ENCODE measurements around the gene DMRTB1. TPM values are rescaled to one million over a fixed set of nuclear protein-coding genes. Genes with fewer than 3 reads are reported as not detected.

The DMRTB1 gene
- total RNA-seq, 1 donor from 2014 or later: not detected

- Mint-ChIP-seq H3K4me1 (ENCODE audit: unreplicated experiment) (peaks cover 55% of the 10 kb centered on the region), H3K27me3 (ENCODE audit: unreplicated experiment) (peaks cover 13% of the 10 kb centered on the region), H3K36me3 (ENCODE audit: unreplicated experiment) (no peaks in the 10 kb centered on the region), H3K27ac (ENCODE audit: unreplicated experiment) (peak overlapping the region; percentile 75), H3K4me3 (ENCODE audit: unreplicated experiment) (peak overlapping the region; percentile 18), H3K9me3 (ENCODE audit: unreplicated experiment) (no peaks in the 10 kb centered on the region)
- TF ChIP-seq, protein P1, sequence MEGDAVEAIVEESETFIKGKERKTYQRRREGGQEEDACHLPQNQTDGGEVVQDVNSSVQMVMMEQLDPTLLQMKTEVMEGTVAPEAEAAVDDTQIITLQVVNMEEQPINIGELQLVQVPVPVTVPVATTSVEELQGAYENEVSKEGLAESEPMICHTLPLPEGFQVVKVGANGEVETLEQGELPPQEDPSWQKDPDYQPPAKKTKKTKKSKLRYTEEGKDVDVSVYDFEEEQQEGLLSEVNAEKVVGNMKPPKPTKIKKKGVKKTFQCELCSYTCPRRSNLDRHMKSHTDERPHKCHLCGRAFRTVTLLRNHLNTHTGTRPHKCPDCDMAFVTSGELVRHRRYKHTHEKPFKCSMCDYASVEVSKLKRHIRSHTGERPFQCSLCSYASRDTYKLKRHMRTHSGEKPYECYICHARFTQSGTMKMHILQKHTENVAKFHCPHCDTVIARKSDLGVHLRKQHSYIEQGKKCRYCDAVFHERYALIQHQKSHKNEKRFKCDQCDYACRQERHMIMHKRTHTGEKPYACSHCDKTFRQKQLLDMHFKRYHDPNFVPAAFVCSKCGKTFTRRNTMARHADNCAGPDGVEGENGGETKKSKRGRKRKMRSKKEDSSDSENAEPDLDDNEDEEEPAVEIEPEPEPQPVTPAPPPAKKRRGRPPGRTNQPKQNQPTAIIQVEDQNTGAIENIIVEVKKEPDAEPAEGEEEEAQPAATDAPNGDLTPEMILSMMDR (IDR thresholded peaks at IDR 0.05): no peak
- DNase-seq (ENCODE audit: extremely low spot score, unreplicated experiment): peak; percentile 76
Observed at GRCh38 chr1:53412285-53413174, 46.7 kb upstream of the DMRTB1 start.

- Mint-ChIP-seq H3K27ac (ENCODE audit: unreplicated experiment) (peak overlapping the region; percentile 75), H3K4me3 (ENCODE audit: unreplicated experiment) (peak overlapping the region; percentile 18), H3K27me3 (ENCODE audit: unreplicated experiment) (peaks cover 7% of the 10 kb centered on the region), H3K4me1 (ENCODE audit: unreplicated experiment) (peaks cover 55% of the 10 kb centered on the region), H3K36me3 (ENCODE audit: unreplicated experiment) (no peaks in the 10 kb centered on the region), H3K9me3 (ENCODE audit: unreplicated experiment) (no peaks in the 10 kb centered on the region)
- DNase-seq (ENCODE audit: extremely low spot score, unreplicated experiment): no peak
- TF ChIP-seq, protein P1 (IDR thresholded peaks at IDR 0.05): no peak
Observed at GRCh38 chr1:53413175-53414001, 45.8 kb upstream of the DMRTB1 start.

DNA sequence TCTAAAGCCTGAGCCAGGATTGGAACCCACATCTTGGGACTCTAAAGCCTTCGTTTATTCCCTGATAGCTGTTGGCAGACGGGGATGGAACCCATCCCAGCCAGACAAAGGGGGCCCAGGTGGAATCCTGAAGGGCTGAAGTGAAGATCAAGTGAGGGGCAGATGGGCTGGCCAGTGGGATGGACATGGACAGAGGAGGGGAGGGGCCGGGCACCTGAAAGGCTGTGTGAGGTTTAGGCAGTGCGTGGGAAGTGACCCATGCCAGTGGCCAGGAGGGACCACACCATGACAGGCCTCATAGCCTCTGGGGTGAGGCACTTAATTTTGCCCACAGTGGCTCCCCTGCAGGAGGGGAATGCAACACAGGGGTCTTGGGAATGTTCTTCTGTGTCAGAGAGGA is 44.6 kb upstream of the DMRTB1 start:
- no peak overlapping the region for H3K4me3 Mint-ChIP-seq (ENCODE audit: unreplicated experiment)
- H3K4me1 Mint-ChIP-seq (ENCODE audit: unreplicated experiment): peaks cover 52% of the 10 kb centered on the region
- TF ChIP-seq, protein P1 (IDR thresholded peaks at IDR 0.05): no peak
- H3K27ac Mint-ChIP-seq (ENCODE audit: unreplicated experiment): no peak overlapping the region
- no peaks in the 10 kb centered on the region for H3K36me3 Mint-ChIP-seq (ENCODE audit: unreplicated experiment)
- no peak for DNase-seq (ENCODE audit: extremely low spot score, unreplicated experiment)
- H3K9me3 Mint-ChIP-seq (ENCODE audit: unreplicated experiment): no peaks in the 10 kb centered on the region
- H3K27me3 Mint-ChIP-seq (ENCODE audit: unreplicated experiment): peaks cover 16% of the 10 kb centered on the region

DNA sequence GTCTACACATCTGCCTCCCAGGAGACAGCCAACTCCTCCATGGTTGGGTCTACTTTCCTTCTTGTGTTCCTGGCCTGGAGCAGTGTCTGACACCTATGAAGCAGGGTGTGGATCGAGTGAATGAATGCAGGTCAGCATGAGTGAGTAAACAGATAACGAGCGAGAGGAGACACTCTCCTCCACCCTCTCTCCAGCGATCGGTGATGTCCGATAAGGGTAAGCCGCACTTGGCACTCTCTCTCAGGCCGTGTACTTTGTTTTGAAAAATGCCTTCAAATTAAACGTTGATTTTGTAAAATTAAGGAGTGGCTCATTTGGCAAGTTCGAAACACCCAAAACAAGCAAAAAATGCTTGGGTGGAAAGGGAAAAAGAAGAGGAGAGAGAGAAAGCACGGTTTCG is 43.8 kb upstream of the DMRTB1 start:
- no peaks in the 10 kb centered on the region for H3K9me3 Mint-ChIP-seq (ENCODE audit: unreplicated experiment)
- TF ChIP-seq, protein P1 (IDR thresholded peaks at IDR 0.05): no peak
- peaks cover 19% of the 10 kb centered on the region for H3K27me3 Mint-ChIP-seq (ENCODE audit: unreplicated experiment)
- H3K27ac Mint-ChIP-seq (ENCODE audit: unreplicated experiment): no peak overlapping the region
- no peak overlapping the region for H3K4me3 Mint-ChIP-seq (ENCODE audit: unreplicated experiment)
- no peak for DNase-seq (ENCODE audit: extremely low spot score, unreplicated experiment)
- peaks cover 45% of the 10 kb centered on the region for H3K4me1 Mint-ChIP-seq (ENCODE audit: unreplicated experiment)
- no peaks in the 10 kb centered on the region for H3K36me3 Mint-ChIP-seq (ENCODE audit: unreplicated experiment)
